ENCODE measurements around the gene RIC1. TPM values are rescaled to one million over a fixed set of nuclear protein-coding genes. Genes with fewer than 3 reads are reported as not detected.
A peak's percentile ranks its signal among the peaks of the same experiment; 100 is the strongest.
"Not testable (repeated sequence)": the region's sequence is repeated elsewhere in the genome, so short reads cannot be mapped to it uniquely, and the experiment has no call there.

The RIC1 gene
- 100 to 1,000 TPM in 1 of 4 donors, 10 to 100 TPM in 3; 34.0 to 153 (median 37.3) TPM for total RNA-seq

- DNase-seq (peak; percentile 91 to 92), ATAC-seq (peak; percentile 62 to 63)
- TF ChIP-seq CTCF (IDR thresholded peaks at IDR 0.05 in 4 of 5, conservative IDR thresholded peaks at IDR 0.05 in 1 of 5) (peak in 2 of 5 experiments; percentile 29 to 55), POLR2A (IDR thresholded peaks at IDR 0.05) (peak; percentile 99)
- peak within 1 kb of the TSS; percentile 89 to 98 (median 93) for H3K27ac ChIP-seq
- H3K4me3 ChIP-seq: peak within 1 kb of the TSS; percentile 70 to 97 (median 94)
- no peaks in the 10 kb centered on the region for H3K9me3 ChIP-seq
- H3K4me1 ChIP-seq: peaks cover 44 to 60% of the 10 kb centered on the region in 2 donors
- in situ Hi-C loops (cut with MboI; ENCODE audit: low sequenced_read_pairs in 4 of 4) (loop anchor here in 2 of 4 donors (10.0 to 25.0 kb wide), 2 partner anchors 384 to 944 kb away; partner anchors contain the start of gene RANBP6 (in 1 of the 2)), intact Hi-C loops (cut with DNase I; ENCODE audit: low total_unique reads) (loop anchor here (2.0 to 5.0 kb wide), 5 partner anchors 20 to 951 kb away; partner anchors contain the start of genes CDC37L1, ERMP1 and RANBP6)
- H3K36me3 ChIP-seq: no peaks in the 10 kb centered on the region
- no peaks in the 10 kb centered on the region for H3K27me3 ChIP-seq
Measured at GRCh38 chr9:5628530-5629311, at the start of gene RIC1. RIC1 (plus strand) TSS chr9:5629107; CDS start chr9:5629310, 203 bp downstream.

GRCh38 chr9:5579881-5580280, 49.0 kb upstream of the RIC1 start:
- Histone ChIP-seq H3K36me3 (no peaks in the 10 kb centered on the region), H3K27ac (no peak overlapping the region), H3K27me3 (no peaks in the 10 kb centered on the region), H3K4me1 (peaks cover 10 to 12% of the 10 kb centered on the region in 2 donors), H3K4me3 (no peak overlapping the region), H3K9me3 (no peaks in the 10 kb centered on the region)
- ATAC-seq (peak; percentile 61 to 65), DNase-seq (no peak)
- intact Hi-C loops (cut with DNase I; ENCODE audit: low total_unique reads) (no loop called here), in situ Hi-C loops (cut with MboI; ENCODE audit: low sequenced_read_pairs in 4 of 4) (loop anchor here in 3 of 4 donors (5.0 to 25.0 kb wide), 3 partner anchors 133 to 818 kb away; partner anchors contain the start of gene INSL6 (in 2 of the 3))
- TF ChIP-seq CTCF (IDR thresholded peaks at IDR 0.05 in 4 of 5, conservative IDR thresholded peaks at IDR 0.05 in 1 of 5) (no peak), POLR2A (IDR thresholded peaks at IDR 0.05) (no peak)

- no peaks in the 10 kb centered on the region for H3K27me3 ChIP-seq
Measured at GRCh38 chr9:5580650-5581049, 48.3 kb upstream of the RIC1 start.

GRCh38 chr9:5581706-5582105, 47.2 kb upstream of the RIC1 start:
- DNase-seq; H3K9me3 ChIP-seq; intact Hi-C loops (cut with DNase I; ENCODE audit: low total_unique reads); H3K27ac ChIP-seq; ATAC-seq; H3K36me3 ChIP-seq; H3K27me3 ChIP-seq; H3K4me3 ChIP-seq: not testable (repeated sequence)
- in situ Hi-C loops (cut with MboI; ENCODE audit: low sequenced_read_pairs in 4 of 4): loop anchor here in 3 of 4 donors (5.0 to 25.0 kb wide), 3 partner anchors 134 to 819 kb away; partner anchors contain the start of gene INSL6 (in 2 of the 3)
- peaks cover 10 to 12% of the 10 kb centered on the region in 2 donors for H3K4me1 ChIP-seq

More at GRCh38 chr9:5580650-5581049, 48.3 kb upstream of the RIC1 start:
- peaks cover 10 to 12% of the 10 kb centered on the region in 2 donors for H3K4me1 ChIP-seq
- ATAC-seq: no peak
- in situ Hi-C loops (cut with MboI; ENCODE audit: low sequenced_read_pairs in 4 of 4): loop anchor here in 3 of 4 donors (5.0 to 25.0 kb wide), 3 partner anchors 133 to 818 kb away; partner anchors contain the start of gene INSL6 (in 2 of the 3)
- no peak overlapping the region for H3K27ac ChIP-seq
- H3K4me3 ChIP-seq: no peak overlapping the region
- no peaks in the 10 kb centered on the region for H3K9me3 ChIP-seq
- TF ChIP-seq POLR2A (IDR thresholded peaks at IDR 0.05) (no peak), CTCF (IDR thresholded peaks at IDR 0.05 in 4 of 5, conservative IDR thresholded peaks at IDR 0.05 in 1 of 5) (no peak)
- no peak for DNase-seq
- H3K36me3 ChIP-seq: no peaks in the 10 kb centered on the region
- intact Hi-C loops (cut with DNase I; ENCODE audit: low total_unique reads): no loop called here

GRCh38 chr9:5582835-5583195, 46.1 kb upstream of the RIC1 start:
- no peaks in the 10 kb centered on the region for H3K36me3 ChIP-seq
- ATAC-seq: peak; percentile 40 to 54
- peaks cover 10 to 12% of the 10 kb centered on the region in 2 donors for H3K4me1 ChIP-seq
- in situ Hi-C loops (cut with MboI; ENCODE audit: low sequenced_read_pairs in 4 of 4) (loop anchor here in 3 of 4 donors (5.0 to 25.0 kb wide), 3 partner anchors 136 to 821 kb away; partner anchors contain the start of gene INSL6 (in 2 of the 3)), intact Hi-C loops (cut with DNase I; ENCODE audit: low total_unique reads) (no loop called here)
- H3K9me3 ChIP-seq: no peaks in the 10 kb centered on the region
- no peak overlapping the region for H3K4me3 ChIP-seq
- no peaks in the 10 kb centered on the region for H3K27me3 ChIP-seq
- no peak overlapping the region for H3K27ac ChIP-seq
- DNase-seq: peak; percentile 30 to 31
- TF ChIP-seq CTCF (IDR thresholded peaks at IDR 0.05 in 4 of 5, conservative IDR thresholded peaks at IDR 0.05 in 1 of 5): no peak
- TF ChIP-seq POLR2A (IDR thresholded peaks at IDR 0.05): no peak
